SK-N-MC (cell line): ENCODE measurements around the gene NFS1.

Source experiments
- EZH2 ChIP-seq: fragments of 200-600 bp; sonication (generic); IDR thresholded peaks from one replicate; pipeline ENCODE4 v1.6.1; 2017; ENCODE audit warnings: antibody characterized with exemption
- FOXP2 ChIP-seq: optimal IDR thresholded peaks from 2 replicates; pipeline ENCODE3; 2011; ENCODE audit warnings: mild to moderate bottlenecking, moderate library complexity; ENCODE audit not compliant: insufficient read depth; ENCODE audit errors: extremely low read length, control extremely low read depth
- POLR2AphosphoS5 ChIP-seq: IDR thresholded peaks from 2 replicates; pipeline ENCODE4 v1.6.1; 2012; ENCODE audit warnings: mild to moderate bottlenecking, low read depth, low read length, borderline replicate concordance

DNA sequence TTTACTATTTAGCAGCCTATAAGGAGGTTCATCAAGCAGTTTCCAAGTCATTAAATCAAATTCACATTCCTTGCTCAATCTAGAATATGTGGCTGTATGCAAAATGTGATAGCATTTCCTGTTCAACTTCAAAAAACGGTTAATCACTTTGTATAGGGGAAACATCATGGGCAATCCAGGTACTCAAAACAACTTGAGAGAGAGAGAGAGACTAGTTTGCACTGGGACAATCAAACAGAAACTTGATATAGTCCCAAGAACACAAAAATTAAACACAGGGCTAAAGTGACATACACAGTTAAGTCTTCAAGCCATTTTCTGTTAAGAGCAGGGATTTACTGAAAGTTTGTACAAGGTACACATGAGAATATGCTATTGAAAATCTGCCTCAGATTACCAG, 41.9 kb downstream of the NFS1 start:
- no peak for TF ChIP-seq POLR2AphosphoS5
- no peak for TF ChIP-seq EZH2
- no peak for TF ChIP-seq FOXP2
